Duodenal mucosa (tissue), 2 donors: ENCODE results near the gene SNX10.

ENCODE experiments used
- H3K27ac ChIP-seq: one replicate; pipeline ENCODE4 v1.7.0; 2013; ENCODE audit warnings: low read depth, low read length
- H3K27me3 ChIP-seq, 2 donors: one replicate each; pipeline ENCODE4 v1.7.0; 2013; ENCODE audit warnings: low read length in 2 of 2, control low read depth in 1 of 2; ENCODE audit not compliant: insufficient read depth in 2 of 2, control insufficient read depth in 1 of 2
- H3K36me3 ChIP-seq, 2 donors: one replicate each; pipeline ENCODE4 v1.7.0; 2013; ENCODE audit warnings: low read length in 2 of 2, control low read depth in 1 of 2; ENCODE audit not compliant: insufficient read depth in 2 of 2, control insufficient read depth in 1 of 2
- H3K4me1 ChIP-seq, 2 donors: one replicate each; pipeline ENCODE4 v1.7.0; 2013; ENCODE audit warnings: low read length in 2 of 2, control low read depth in 1 of 2; ENCODE audit not compliant: insufficient read depth in 2 of 2, control insufficient read depth in 1 of 2
- H3K4me3 ChIP-seq, 2 donors: one replicate each; pipeline ENCODE4 v1.7.0; 2013; ENCODE audit warnings: low read length in 2 of 2, low read depth in 1 of 2
- H3K9ac ChIP-seq, 2 donors: one replicate each; pipeline ENCODE4 v1.7.0; 2013; ENCODE audit warnings: low read length in 2 of 2, low read depth in 1 of 2
- H3K9me3 ChIP-seq, 2 donors: one replicate each; pipeline ENCODE4 v1.7.0; 2013; ENCODE audit warnings: low read length in 2 of 2, control low read depth in 1 of 2; ENCODE audit not compliant: control insufficient read depth in 1 of 2

The SNX10 gene

GRCh38 chr7:26398427-26398755 is 106.7 kb downstream of the SNX10 start:
- peak overlapping the region; percentile 48 for H3K27ac ChIP-seq
- H3K27me3 ChIP-seq: peaks cover 12 to 18% of the 10 kb centered on the region in 2 donors
- no peaks in the 10 kb centered on the region for H3K36me3 ChIP-seq
- H3K9me3 ChIP-seq: no peaks in the 10 kb centered on the region
- H3K4me1 ChIP-seq: peaks cover 0 to 12% of the 10 kb centered on the region in 2 donors
- peak overlapping the region in 1 of 2 donors; percentile 60 for H3K9ac ChIP-seq
- H3K4me3 ChIP-seq: peak overlapping the region; percentile 67 to 78

GRCh38 chr7:26398756-26399509 is 107.3 kb downstream of the SNX10 start:
- Histone ChIP-seq H3K9me3 (no peaks in the 10 kb centered on the region), H3K27me3 (peaks cover 9 to 15% of the 10 kb centered on the region in 2 donors), H3K9ac (peak overlapping the region; percentile 33 to 60), H3K4me3 (peak overlapping the region; percentile 67 to 78), H3K4me1 (peaks cover 0 to 12% of the 10 kb centered on the region in 2 donors), H3K27ac (peak overlapping the region; percentile 53), H3K36me3 (no peaks in the 10 kb centered on the region)

DNA sequence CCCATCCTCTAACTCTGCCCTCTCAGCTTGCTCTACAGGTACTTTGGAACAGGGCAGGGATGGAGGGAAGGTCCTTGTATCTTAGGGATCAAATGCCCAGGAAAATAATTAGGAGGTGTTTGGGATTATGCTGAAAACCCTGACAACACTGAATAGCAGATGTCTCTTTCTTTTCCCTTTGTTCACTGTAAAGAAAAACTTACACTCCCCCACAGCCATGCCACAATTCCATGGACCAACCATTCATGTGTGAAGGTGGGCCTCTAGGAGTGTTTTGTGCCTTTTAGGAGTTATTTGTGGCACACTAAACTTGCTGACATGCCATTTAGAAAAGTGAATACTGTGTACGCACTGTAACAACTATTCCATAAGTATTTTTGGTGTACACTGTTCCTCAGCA is 108.1 kb downstream of the SNX10 start:
- H3K4me1 ChIP-seq: peaks cover 0 to 12% of the 10 kb centered on the region in 2 donors
- H3K27ac ChIP-seq: no peak overlapping the region
- no peaks in the 10 kb centered on the region for H3K9me3 ChIP-seq
- no peaks in the 10 kb centered on the region for H3K36me3 ChIP-seq
- H3K9ac ChIP-seq: no peak overlapping the region
- peaks cover 9 to 15% of the 10 kb centered on the region in 2 donors for H3K27me3 ChIP-seq
- no peak overlapping the region for H3K4me3 ChIP-seq

DNA sequence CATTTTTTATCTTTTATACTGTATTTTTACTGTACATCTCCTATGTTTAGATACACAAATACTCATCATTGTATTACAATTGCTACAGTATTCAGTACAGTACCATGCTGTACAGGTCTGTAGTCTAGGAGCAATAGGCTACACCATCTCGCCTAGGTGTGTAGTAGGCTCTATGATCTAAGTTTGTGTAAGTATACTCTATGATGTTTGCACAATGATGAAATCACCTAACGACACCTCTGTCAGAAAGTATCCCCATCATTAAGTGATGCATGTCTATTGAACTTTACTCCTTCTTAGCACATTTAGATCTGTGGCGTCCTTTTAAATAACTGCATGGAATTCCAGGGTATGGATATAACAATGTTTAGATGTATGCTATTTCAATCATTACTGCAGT is 112.0 kb downstream of the SNX10 start:
- Histone ChIP-seq H3K27ac (no peak overlapping the region), H3K27me3 (peaks cover 7 to 19% of the 10 kb centered on the region in 2 donors), H3K4me1 (peaks cover 0 to 6% of the 10 kb centered on the region in 2 donors), H3K9ac (no peak overlapping the region), H3K4me3 (no peak overlapping the region), H3K9me3 (no peaks in the 10 kb centered on the region), H3K36me3 (no peaks in the 10 kb centered on the region)

- H3K4me1 ChIP-seq: no peaks in the 10 kb centered on the region
- no peaks in the 10 kb centered on the region for H3K36me3 ChIP-seq
- H3K9ac ChIP-seq: no peak overlapping the region
- no peak overlapping the region for H3K4me3 ChIP-seq
- H3K9me3 ChIP-seq: no peaks in the 10 kb centered on the region
- H3K27me3 ChIP-seq: peaks cover 0 to 19% of the 10 kb centered on the region in 2 donors
- no peak overlapping the region for H3K27ac ChIP-seq
Observed at GRCh38 chr7:26404189-26404996, 112.7 kb downstream of the SNX10 start.

DNA sequence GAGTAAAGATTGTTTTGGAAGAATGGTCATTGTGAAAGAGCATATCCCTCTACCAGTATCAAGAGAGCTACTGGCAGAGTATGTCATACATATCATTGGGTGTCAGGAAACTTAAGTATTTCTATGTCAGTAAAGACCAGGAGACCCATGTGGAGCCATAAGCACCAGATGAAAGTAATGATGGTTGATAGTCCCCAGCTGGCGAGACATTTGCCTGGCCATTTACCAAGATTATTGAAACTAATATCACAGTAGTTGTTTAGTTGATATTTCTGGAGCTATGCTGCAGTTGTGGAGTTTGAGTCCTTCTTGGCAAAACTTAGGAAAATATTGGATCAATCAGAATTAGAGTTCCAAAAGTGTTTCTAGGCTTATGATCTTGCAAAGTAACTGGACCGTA is 114.8 kb downstream of the SNX10 start:
- Histone ChIP-seq H3K4me1 (no peaks in the 10 kb centered on the region), H3K27me3 (peaks cover 0 to 16% of the 10 kb centered on the region in 2 donors), H3K4me3 (no peak overlapping the region), H3K9me3 (no peaks in the 10 kb centered on the region), H3K36me3 (no peaks in the 10 kb centered on the region), H3K27ac (no peak overlapping the region), H3K9ac (no peak overlapping the region)

GRCh38 chr7:26409661-26410547 is 118.2 kb downstream of the SNX10 start:
- Histone ChIP-seq H3K4me1 (no peaks in the 10 kb centered on the region), H3K27ac (no peak overlapping the region), H3K27me3 (peaks cover 0 to 16% of the 10 kb centered on the region in 2 donors), H3K36me3 (no peaks in the 10 kb centered on the region), H3K9ac (no peak overlapping the region), H3K4me3 (no peak overlapping the region), H3K9me3 (no peaks in the 10 kb centered on the region)

- peaks cover 0 to 4% of the 10 kb centered on the region in 2 donors for H3K27me3 ChIP-seq
- no peak overlapping the region for H3K9ac ChIP-seq
- no peak overlapping the region for H3K27ac ChIP-seq
- H3K4me1 ChIP-seq: no peaks in the 10 kb centered on the region
- no peaks in the 10 kb centered on the region for H3K36me3 ChIP-seq
- H3K4me3 ChIP-seq: no peak overlapping the region
- H3K9me3 ChIP-seq: no peaks in the 10 kb centered on the region
Observed at GRCh38 chr7:26413007-26413691, 121.5 kb downstream of the SNX10 start.

GRCh38 chr7:26416004-26416403 is 124.3 kb downstream of the SNX10 start:
- Histone ChIP-seq H3K4me1 (no peaks in the 10 kb centered on the region), H3K36me3 (no peaks in the 10 kb centered on the region), H3K9me3 (no peaks in the 10 kb centered on the region), H3K27ac (no peak overlapping the region), H3K4me3 (no peak overlapping the region), H3K27me3 (peaks cover 0 to 3% of the 10 kb centered on the region in 2 donors), H3K9ac (no peak overlapping the region)
